HTERT RPE-1 (cell line): ENCODE results near the gene RORB.

Experiments used
- in situ Hi-C: fragments of 300-500 bp; cut with MboI; formaldehyde crosslinking; loops from 4 replicates; pipeline ENCODE4 v1.14.3; 2020; ENCODE audit warnings: low sequenced_read_pairs

The RORB gene

DNA sequence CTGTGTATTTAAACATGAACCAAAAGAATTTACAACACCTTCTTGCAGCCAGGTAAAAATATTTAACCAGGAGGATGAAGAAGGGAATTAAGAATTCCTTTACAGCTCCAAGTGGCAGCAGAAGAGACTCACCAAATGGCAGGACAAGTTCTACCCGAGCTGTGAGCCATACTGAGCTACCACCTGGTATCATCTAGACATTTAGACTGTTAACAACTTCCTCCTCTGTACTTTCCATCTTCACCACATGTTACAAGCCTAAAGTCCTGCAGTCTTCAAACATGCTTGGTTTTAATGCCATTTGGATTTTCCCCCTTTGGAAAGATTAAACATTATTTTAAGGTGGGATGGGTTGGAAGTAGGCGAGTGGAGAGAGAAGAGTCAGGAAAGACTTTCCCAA lies 200.4 kb downstream of the RORB start:
- in situ Hi-C loops, result no loop called here

DNA sequence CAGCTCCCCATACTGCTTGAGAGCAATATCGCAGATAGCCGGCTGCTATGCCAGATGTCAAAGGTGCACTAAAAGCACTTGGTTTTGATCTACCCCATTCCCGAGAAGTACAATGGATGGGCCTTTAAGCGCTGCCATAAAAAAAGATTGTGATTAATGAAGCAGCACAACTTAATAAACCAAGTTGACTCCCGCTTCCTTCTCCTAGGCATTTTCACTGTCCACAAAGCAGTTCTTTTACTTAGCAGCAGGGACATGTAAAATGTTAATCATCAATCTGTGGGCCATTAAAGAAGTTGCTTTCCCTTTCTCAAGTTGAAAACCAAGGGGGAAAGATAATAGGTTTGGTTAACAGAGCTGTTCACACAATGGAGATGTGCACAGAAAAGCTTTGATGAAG lies 214.2 kb downstream of the RORB start:
- in situ Hi-C loops, result no loop called here

DNA sequence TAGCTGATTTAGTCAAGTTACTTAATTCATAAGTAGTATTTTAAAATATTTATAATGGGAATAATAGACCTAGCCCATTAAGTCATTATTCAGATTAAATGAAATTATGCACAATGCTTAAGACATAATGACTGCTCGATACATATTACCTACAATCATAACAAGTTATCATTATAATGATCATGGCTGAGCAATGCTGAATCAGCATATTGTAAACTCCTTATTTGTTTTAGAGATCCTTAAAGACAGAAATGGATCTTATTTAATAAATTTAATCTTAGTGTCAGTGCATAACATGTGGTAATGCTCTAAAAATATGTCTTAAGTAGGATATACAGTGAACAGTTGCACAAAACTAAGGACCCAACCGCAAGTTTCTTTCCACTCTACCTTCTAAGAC lies 221.6 kb downstream of the RORB start:
- in situ Hi-C loops, result no loop called here

DNA sequence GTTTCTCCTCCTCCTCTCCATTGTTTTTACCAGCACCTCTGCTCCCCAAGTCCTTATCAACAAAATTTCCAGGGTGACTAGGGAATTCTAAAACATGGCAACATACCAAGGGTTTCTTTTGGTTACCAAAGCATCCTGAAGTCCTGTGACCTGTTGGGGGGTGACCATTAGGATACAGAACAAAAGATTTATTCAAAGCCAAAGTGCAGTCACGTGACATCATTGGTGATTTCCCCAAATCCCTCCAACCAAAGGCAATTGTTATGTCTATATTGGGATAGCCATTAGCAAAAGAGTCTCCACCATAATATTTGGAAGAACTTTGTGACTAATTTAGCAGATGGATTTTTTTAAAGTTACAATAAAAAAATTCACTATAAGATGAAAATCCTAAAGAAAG lies 222.2 kb downstream of the RORB start:
- in situ Hi-C loops, result no loop called here

DNA sequence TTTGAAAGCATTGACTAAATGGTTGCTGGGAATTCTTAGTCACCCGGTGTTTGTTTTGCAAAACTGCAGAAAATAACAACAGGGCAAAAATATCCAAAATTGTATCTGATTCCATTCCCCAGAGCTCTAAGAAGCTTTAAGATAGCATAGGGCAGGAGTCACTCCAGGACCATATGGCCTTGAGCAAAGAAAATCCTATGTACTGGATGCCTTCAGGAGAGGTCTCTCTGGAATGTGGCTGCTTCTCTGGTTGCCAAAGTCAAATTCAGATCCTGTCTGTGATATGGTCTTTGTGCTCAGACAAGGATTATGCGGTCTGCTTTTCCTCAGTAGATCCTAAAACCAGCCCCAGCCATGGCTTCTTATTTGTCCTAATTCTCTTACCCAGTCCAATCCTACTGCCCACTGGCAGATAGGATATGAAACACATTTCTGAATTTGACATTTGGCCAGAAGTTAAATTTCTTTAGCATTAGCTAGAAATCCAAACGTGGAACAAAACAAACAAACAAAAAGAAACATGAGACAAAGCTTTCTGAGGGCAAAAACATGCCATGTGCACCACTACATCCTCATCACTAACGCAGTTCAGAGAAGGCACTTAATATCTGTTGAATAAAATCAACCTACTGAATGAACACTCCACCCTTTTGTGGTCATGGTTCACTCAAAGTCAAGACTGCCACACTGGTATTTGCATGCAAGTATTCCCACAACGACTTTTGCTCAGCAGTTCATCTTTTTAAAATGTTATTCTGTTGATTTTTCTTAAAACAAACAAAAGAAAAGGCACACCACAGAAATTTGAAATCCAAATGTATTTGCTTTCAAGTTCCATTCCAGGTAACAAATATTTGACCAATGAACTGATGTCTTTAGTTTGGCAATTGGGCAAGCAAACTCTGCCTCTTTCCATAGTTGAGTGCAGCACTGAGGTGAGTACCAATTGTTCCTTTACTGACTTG lies 224.8 kb downstream of the RORB start:
- in situ Hi-C loops, result no loop called here

DNA sequence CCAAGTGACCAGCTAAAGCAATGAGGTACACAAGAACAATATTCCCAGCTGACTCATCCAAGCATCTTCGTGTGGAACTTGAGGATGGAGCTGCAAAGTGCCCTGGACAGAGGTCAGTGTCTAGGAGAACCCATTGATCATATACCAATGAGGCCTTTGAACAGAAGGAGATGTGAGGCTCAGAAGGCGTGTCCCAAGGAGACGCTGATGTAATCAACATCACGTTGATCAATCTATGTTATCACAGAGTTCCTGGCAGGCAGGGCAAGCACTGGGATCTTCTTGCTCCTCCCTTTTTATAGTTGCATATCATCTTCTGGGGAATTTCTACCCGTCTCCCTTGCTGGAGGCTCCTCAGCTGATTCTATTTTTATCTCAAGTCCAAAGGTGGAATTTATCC lies 227.2 kb downstream of the RORB start:
- in situ Hi-C loops, result no loop called here

DNA sequence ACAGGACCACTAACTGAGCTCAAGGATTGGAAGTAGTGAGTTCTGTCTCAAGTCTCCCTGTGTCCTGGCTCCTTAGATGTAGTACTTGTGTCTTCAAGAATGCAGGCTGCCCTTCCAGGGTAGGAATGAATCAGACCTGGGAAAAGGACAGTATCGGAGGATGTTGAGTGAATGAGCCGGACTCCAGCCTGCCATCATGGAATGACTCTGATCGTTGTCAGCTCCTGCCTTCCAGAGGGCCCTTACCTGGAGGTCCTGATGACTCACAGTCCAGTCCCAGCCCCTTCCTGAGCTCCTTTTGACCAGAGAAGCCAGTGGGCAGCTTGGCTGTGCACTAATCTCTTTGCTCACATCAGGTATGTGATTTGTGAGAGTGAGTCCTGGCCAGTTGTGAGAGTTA lies 229.4 kb downstream of the RORB start:
- in situ Hi-C loops, result no loop called here

DNA sequence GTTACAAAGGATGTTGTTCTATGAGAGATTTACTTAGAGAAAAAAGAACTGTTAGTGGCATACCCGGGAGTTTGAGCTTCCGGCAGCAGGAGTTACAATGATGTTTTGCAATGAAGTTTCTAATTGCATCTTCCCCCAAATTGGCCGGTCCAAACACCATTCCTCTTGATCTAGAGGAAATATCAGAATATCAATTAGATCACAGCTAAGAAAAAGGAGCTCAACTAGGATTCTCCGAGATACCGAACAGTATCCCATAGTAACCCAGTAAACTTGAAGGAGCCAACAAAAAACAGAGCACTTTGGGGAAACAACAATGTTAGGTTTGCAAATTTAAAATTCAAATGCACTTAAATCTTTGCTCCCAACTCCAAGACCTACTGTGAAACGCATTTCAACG lies 231.0 kb downstream of the RORB start:
- in situ Hi-C loops, result no loop called here

DNA sequence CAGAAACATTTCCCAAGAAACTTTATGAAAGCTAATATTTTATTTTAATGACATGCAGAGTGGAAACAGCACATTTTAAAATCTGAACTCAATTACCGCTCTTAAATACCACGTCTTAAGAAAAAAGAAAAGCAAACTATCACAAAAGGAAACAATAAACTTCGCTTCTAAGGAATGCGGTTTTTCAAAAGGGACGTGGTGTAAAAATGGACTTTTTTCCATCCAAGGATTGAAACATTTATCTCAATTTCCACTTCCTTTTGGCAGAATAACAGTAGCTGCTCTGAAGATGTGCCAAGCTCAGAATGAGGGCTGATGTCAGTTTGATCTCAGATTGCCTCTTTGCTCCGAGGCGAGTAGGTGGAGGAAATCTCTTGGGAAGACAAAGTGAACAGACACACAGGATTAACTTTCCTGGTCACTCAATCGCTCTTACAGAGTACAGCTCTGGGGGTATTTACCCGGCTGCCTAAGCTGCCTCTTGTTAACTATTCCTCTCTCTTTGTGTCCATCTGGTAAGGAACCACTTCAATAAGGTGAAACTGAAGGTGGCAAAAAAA lies 232.1 kb downstream of the RORB start:
- in situ Hi-C loops, result no loop called here

DNA sequence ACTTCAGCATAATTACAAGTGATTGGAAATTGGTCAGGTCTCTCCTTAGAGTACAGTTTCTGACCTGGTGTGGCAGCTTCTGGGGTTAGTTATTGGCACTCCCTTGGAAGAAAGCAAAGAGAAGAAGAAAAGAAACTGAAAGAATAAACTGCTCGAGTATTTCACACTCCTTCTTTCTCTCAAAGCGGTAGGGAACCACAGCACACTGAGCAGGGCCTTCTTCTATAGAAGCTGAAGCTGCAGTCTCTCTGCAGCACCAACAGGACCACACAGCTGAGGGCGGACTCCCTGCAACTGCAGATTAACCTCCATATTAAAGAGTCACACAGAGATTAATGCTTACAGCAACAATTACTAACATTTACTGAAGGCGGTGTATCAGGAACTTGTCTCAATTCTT lies 238.6 kb downstream of the RORB start:
- in situ Hi-C loops, result no loop called here

DNA sequence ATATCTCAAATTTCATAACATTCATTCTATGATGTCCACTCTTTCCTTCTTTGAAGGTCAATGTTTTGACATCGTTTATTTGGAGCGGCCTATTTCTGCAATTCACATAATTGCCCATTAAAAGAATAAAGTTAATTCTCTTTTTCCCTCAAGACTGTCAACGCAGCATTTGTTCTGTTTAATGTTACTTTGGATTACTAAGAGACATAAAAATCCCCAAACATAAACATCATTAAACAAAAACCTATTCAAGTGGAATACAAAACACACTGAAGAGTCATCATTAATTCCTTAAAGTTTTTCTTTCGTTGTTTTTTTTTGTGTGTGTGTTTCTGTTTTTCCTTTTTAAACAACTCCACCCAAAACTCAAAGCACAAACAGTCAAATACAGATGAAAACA lies 239.5 kb downstream of the RORB start:
- in situ Hi-C loops, result no loop called here

DNA sequence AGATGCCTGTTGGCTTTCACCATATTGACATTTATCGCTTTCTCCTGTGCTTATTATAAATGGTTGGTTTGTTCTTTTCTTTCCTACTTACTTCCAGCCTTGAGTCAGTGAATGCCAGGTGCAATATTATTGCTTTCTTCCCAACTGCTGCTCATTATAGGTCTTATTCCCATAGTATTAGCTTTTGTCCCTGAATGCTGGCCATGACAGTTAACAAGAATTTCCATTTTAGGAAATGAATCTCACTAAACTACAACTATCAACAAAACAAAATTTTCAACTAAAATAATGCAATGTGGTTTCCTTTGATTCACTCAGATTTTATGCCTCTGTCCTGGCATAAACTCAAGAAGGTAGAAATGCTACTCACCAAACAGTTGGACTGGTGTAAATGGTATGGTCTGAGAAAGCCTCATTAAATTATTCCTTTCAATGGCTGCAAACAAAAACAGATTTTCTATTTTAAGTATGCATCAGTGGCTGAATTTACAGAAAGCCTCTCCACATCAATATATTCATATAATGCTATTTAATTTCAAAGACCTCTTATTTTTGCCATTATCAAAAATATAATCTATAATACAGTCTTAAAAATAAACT lies 245.2 kb downstream of the RORB start:
- in situ Hi-C loops, result no loop called here
